Endothelial cell (in vitro differentiated cells): ENCODE measurements around the gene CHCHD3. TPM values are rescaled to one million over a fixed set of nuclear protein-coding genes. Genes with fewer than 3 reads are reported as not detected.

Source experiments
- DNase-seq: peaks from one replicate; pipeline ENCODE4 v3.0.0; 2021; ENCODE audit warnings: low spot score
- H3K27ac Mint-ChIP-seq: one replicate; pipeline ENCODE4 v1.8.0; 2021; ENCODE audit warnings: mixed read lengths, inconsistent platforms; ENCODE audit not compliant: unreplicated experiment
- H3K27me3 Mint-ChIP-seq: one replicate; pipeline ENCODE4 v1.8.0; 2021; ENCODE audit warnings: mild to moderate bottlenecking, moderate library complexity, mixed read lengths, inconsistent platforms; ENCODE audit not compliant: unreplicated experiment
- H3K36me3 Mint-ChIP-seq: one replicate; pipeline ENCODE4 v1.8.0; 2021; ENCODE audit warnings: mild to moderate bottlenecking, low read depth, mixed read lengths, inconsistent platforms; ENCODE audit not compliant: unreplicated experiment
- H3K4me1 Mint-ChIP-seq: one replicate; pipeline ENCODE4 v1.8.0; 2021; ENCODE audit warnings: mild to moderate bottlenecking, mixed read lengths, inconsistent platforms; ENCODE audit not compliant: unreplicated experiment
- H3K4me3 Mint-ChIP-seq: one replicate; pipeline ENCODE4 v1.8.0; 2021; ENCODE audit warnings: mild to moderate bottlenecking, mixed read lengths, inconsistent platforms; ENCODE audit not compliant: unreplicated experiment
- H3K9me3 Mint-ChIP-seq: one replicate; pipeline ENCODE4 v1.8.0; 2021; ENCODE audit warnings: mixed read lengths, inconsistent platforms; ENCODE audit not compliant: unreplicated experiment
- total RNA-seq: library from RNA; stranded (reverse); fragmentation: NEBNext Ultra II Directional; extraction: Animal tissue kit (Norgen Biotek cat#: 25700); gene quantifications from one replicate; pipeline ENCODE4 v1.2.1, GENCODE V29; 2021; ENCODE audit not compliant: unreplicated experiment
- TF ChIP-seq, protein P1 (sequence below): fragments of 200-600 bp; sonication (generic); IDR thresholded peaks from one replicate; pipeline ENCODE4 v1.5.0; 2021; ENCODE audit warnings: antibody characterized with exemption; ENCODE audit not compliant: unreplicated experiment

The CHCHD3 gene
- total RNA-seq, 1 donor from 2014 or later = 55.6 TPM

DNA sequence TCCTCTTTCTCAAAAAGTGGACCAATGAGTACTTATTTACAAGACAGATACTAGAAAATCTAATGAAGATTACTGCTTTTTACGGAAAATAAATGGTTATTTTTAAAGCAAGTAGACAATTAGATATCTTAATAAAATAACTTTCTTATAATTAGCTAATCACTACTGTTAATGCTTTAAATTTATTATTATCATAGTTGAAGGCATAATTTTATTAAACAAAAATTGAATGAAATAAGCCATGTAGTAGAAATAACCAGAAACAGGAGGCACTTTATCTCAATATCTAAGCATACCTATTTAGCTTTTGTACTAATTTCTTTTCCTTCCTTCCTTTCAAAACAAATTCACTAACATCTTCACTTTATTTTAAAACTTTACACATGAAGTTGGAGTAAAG is 134.9 kb downstream of the CHCHD3 start:
- no peak for DNase-seq
- no peaks in the 10 kb centered on the region for H3K9me3 Mint-ChIP-seq
- H3K36me3 Mint-ChIP-seq = no peaks in the 10 kb centered on the region
- no peak overlapping the region for H3K27ac Mint-ChIP-seq
- H3K4me1 Mint-ChIP-seq = peaks cover 3% of the 10 kb centered on the region
- H3K27me3 Mint-ChIP-seq = no peaks in the 10 kb centered on the region
- H3K4me3 Mint-ChIP-seq = no peak overlapping the region
- TF ChIP-seq, protein P1, sequence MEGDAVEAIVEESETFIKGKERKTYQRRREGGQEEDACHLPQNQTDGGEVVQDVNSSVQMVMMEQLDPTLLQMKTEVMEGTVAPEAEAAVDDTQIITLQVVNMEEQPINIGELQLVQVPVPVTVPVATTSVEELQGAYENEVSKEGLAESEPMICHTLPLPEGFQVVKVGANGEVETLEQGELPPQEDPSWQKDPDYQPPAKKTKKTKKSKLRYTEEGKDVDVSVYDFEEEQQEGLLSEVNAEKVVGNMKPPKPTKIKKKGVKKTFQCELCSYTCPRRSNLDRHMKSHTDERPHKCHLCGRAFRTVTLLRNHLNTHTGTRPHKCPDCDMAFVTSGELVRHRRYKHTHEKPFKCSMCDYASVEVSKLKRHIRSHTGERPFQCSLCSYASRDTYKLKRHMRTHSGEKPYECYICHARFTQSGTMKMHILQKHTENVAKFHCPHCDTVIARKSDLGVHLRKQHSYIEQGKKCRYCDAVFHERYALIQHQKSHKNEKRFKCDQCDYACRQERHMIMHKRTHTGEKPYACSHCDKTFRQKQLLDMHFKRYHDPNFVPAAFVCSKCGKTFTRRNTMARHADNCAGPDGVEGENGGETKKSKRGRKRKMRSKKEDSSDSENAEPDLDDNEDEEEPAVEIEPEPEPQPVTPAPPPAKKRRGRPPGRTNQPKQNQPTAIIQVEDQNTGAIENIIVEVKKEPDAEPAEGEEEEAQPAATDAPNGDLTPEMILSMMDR = no peak

DNA sequence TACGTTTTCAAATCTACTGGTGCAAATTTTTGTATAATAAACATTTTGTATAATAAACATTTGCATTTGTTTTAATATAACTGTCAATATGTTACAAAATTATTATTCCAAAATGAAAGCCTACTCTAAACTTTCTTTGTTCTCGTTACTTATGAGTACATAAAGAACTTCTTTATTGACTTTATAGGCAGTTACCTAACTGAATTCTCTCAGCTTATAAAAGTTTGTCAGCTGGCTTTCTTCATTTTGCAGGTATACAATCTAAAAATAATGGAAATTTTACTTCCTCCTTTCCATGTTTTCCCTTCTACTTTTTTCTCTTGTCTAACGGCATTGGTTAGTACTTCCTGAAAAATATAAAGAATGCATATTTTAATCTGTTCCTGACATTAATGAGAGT is 137.1 kb downstream of the CHCHD3 start:
- TF ChIP-seq, protein P1 = no peak
- no peak overlapping the region for H3K27ac Mint-ChIP-seq
- H3K4me3 Mint-ChIP-seq = no peak overlapping the region
- no peak for DNase-seq
- H3K36me3 Mint-ChIP-seq = no peaks in the 10 kb centered on the region
- no peaks in the 10 kb centered on the region for H3K9me3 Mint-ChIP-seq
- peaks cover 3% of the 10 kb centered on the region for H3K4me1 Mint-ChIP-seq
- no peaks in the 10 kb centered on the region for H3K27me3 Mint-ChIP-seq

DNA sequence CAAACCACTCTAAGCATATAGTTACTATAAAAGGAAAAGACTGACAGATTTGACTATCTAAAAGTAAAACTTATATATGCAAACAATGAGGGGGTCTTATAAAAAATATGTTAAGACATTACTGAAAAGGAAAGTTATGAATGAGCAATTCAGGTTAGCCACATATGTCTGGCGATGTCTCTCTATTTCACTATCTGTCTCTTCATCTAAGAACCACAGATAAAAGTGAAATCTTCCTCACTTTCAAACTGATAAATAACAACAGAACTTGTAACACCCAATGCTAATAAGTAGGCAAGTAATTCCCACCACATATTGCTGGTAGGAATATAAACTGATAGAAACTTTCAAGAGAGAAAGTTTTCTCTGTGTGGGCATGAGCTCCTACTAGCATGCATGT is 138.2 kb downstream of the CHCHD3 start:
- Mint-ChIP-seq H3K4me3 (no peak overlapping the region), H3K27me3 (no peaks in the 10 kb centered on the region), H3K9me3 (no peaks in the 10 kb centered on the region), H3K4me1 (peaks cover 3% of the 10 kb centered on the region), H3K36me3 (no peaks in the 10 kb centered on the region), H3K27ac (no peak overlapping the region)
- DNase-seq = no peak
- TF ChIP-seq, protein P1 = no peak

DNA sequence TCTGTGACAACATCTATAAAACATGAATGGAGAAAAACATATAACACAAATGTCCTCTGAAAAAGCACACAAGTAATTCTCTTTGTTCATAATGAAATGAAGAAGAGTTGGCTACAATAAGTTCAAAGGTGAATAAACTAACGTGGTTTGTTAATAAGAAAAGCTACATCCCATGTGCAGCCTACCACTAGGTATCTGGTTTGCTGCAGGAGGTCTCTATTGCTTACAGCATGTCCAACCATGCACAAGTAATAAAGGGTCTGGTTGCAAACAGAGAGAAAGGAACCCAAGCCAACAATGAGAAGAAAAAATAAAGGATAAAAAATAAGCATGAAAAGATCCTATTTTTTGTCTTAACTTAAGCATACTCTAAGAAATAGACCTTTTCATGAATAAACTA is 139.2 kb downstream of the CHCHD3 start:
- DNase-seq = no peak
- no peak overlapping the region for H3K4me3 Mint-ChIP-seq
- no peaks in the 10 kb centered on the region for H3K9me3 Mint-ChIP-seq
- TF ChIP-seq, protein P1 = no peak
- H3K27ac Mint-ChIP-seq = no peak overlapping the region
- H3K4me1 Mint-ChIP-seq = no peaks in the 10 kb centered on the region
- H3K36me3 Mint-ChIP-seq = no peaks in the 10 kb centered on the region
- H3K27me3 Mint-ChIP-seq = no peaks in the 10 kb centered on the region

DNA sequence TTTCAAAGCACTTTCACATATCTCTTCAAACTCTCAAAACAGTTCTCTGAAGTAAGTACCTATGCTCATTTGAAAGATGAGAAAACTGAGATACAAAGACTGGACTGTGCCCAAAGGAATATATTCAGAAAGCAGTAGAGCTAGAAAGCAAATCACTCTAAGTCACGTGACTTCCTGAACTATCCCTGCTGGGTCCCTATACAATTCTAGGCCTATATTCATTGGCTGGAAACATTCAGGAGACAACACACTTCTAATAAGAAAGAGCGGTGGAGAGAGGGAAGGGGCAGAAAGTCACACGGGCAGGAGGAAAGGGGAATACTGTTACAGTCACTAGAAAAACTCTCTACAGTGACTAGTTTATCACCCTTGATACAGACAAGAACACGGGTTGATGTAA is 140.0 kb downstream of the CHCHD3 start:
- no peak for DNase-seq
- TF ChIP-seq, protein P1 = no peak
- Mint-ChIP-seq H3K9me3 (no peaks in the 10 kb centered on the region), H3K27me3 (no peaks in the 10 kb centered on the region), H3K4me1 (no peaks in the 10 kb centered on the region), H3K27ac (no peak overlapping the region), H3K4me3 (no peak overlapping the region), H3K36me3 (no peaks in the 10 kb centered on the region)
